HepG2 (cell line): ENCODE results near the gene MEGF6.

Experiments
- CEBPB ChIP-seq: IDR thresholded peaks from 2 replicates; pipeline ENCODE4 v1.6.1; 2011; ENCODE audit warnings: low read depth, low read length, improper control_type of control experiment, borderline replicate concordance
- SRF ChIP-seq: IDR thresholded peaks from 2 replicates; pipeline ENCODE4 v1.6.1; 2011; ENCODE audit warnings: mild to moderate bottlenecking, low read depth, low read length, moderate library complexity
- ZNF619 ChIP-seq: sonication (generic); formaldehyde crosslinking; IDR thresholded peaks from 2 replicates; pipeline ENCODE4 v1.4.0; 2020; ENCODE audit warnings: mild to moderate bottlenecking, missing genetic modification reagents
- TF ChIP-seq, protein P1 (sequence below), 2 experiments: sonication (generic) in 1 of 2; formaldehyde crosslinking in 1 of 2; IDR thresholded peaks; 2 replicates each; pipeline versions ENCODE4 v1.4.0 to v1.6.1; 2016 to 2020; ENCODE audit warnings: borderline replicate concordance in 1 of 2, low read depth in 1 of 2, mild to moderate bottlenecking in 1 of 2, missing genetic modification reagents in 1 of 2

GRCh38 chr1:3457910-3458883, 153.1 kb downstream of the MEGF6 start:
- no peak for TF ChIP-seq CEBPB
- TF ChIP-seq, protein P1, sequence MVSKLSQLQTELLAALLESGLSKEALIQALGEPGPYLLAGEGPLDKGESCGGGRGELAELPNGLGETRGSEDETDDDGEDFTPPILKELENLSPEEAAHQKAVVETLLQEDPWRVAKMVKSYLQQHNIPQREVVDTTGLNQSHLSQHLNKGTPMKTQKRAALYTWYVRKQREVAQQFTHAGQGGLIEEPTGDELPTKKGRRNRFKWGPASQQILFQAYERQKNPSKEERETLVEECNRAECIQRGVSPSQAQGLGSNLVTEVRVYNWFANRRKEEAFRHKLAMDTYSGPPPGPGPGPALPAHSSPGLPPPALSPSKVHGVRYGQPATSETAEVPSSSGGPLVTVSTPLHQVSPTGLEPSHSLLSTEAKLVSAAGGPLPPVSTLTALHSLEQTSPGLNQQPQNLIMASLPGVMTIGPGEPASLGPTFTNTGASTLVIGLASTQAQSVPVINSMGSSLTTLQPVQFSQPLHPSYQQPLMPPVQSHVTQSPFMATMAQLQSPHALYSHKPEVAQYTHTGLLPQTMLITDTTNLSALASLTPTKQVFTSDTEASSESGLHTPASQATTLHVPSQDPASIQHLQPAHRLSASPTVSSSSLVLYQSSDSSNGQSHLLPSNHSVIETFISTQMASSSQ (IDR thresholded peaks at IDR 0.05; ENCODE audit: low read depth): no peak
- TF ChIP-seq, protein P1 (CRISPR knock-in tag; IDR thresholded peaks at IDR 0.05; ENCODE audit: borderline replicate concordance): peak; percentile 52; the same call in 1 of the 2 replicates
- no peak for TF ChIP-seq ZNF619 (CRISPR knock-in tag)
- no peak for TF ChIP-seq SRF
